Muscle layer of duodenum (tissue), 2 donors: ENCODE measurements around the gene PEX1.
"Not testable (repeated sequence)": the region's sequence is repeated elsewhere in the genome, so short reads cannot be mapped to it uniquely, and the experiment has no call there.

ENCODE experiments used
- H3K27ac ChIP-seq: one replicate; pipeline ENCODE4 v1.7.0; 2013; ENCODE audit warnings: mild to moderate bottlenecking, low read length
- H3K27me3 ChIP-seq: one replicate; pipeline ENCODE4 v1.7.0; 2013; ENCODE audit warnings: low read depth, mild to moderate bottlenecking, control low read depth, low read length
- H3K36me3 ChIP-seq, 2 donors: one replicate each; pipeline ENCODE4 v1.7.0; 2013; ENCODE audit warnings: low read length in 2 of 2, control low read depth in 1 of 2, mild to moderate bottlenecking in 1 of 2; ENCODE audit not compliant: insufficient read depth in 2 of 2, control insufficient read depth in 1 of 2
- H3K4me1 ChIP-seq, 2 donors: one replicate each; pipeline ENCODE4 v1.7.0; 2013; ENCODE audit warnings: low read length in 2 of 2, mild to moderate bottlenecking in 2 of 2, control low read depth in 1 of 2, moderate library complexity in 1 of 2; ENCODE audit not compliant: insufficient read depth in 2 of 2, control insufficient read depth in 1 of 2
- H3K4me3 ChIP-seq, 2 donors: one replicate each; pipeline ENCODE4 v1.7.0; 2013; ENCODE audit warnings: low read length in 2 of 2, low read depth in 1 of 2, mild to moderate bottlenecking in 1 of 2
- H3K9me3 ChIP-seq, 2 donors: one replicate each; pipeline ENCODE4 v1.7.0; 2013; ENCODE audit warnings: low read length in 2 of 2, control low read depth in 1 of 2, mild to moderate bottlenecking in 1 of 2; ENCODE audit not compliant: control insufficient read depth in 1 of 2
- donor health status: healthy.

The PEX1 gene

GRCh38 chr7:92460109-92460508, 68.2 kb downstream of the PEX1 start:
- Histone ChIP-seq H3K9me3 (no peaks in the 10 kb centered on the region), H3K4me3 (no peak overlapping the region), H3K4me1 (no peaks in the 10 kb centered on the region), H3K36me3 (peaks cover 12 to 25% of the 10 kb centered on the region in 2 donors), H3K27me3 (no peaks in the 10 kb centered on the region), H3K27ac (no peak overlapping the region)

DNA sequence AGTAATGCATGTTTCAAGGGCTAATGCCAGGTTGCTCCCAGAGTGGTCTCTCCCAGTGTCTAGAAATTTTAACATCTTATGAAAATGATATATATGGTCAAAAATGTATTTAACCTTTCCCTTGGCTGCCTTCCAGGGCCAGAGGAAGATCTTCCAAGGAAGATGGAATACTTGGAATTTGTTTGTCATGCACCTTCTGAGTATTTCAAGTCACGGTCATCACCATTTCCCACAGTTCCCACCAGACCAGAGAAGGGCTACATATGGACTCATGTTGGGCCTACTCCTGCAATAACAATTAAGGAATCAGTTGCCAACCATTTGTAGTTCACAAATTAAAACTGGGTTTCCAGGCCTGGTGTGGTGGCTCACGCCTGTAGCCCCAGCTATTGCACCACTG, 72.1 kb downstream of the PEX1 start:
- Histone ChIP-seq H3K36me3 (peaks cover 43 to 58% of the 10 kb centered on the region in 2 donors), H3K4me1 (no peaks in the 10 kb centered on the region), H3K27ac (no peak overlapping the region), H3K9me3 (no peaks in the 10 kb centered on the region), H3K27me3 (no peaks in the 10 kb centered on the region), H3K4me3 (no peak overlapping the region)

DNA sequence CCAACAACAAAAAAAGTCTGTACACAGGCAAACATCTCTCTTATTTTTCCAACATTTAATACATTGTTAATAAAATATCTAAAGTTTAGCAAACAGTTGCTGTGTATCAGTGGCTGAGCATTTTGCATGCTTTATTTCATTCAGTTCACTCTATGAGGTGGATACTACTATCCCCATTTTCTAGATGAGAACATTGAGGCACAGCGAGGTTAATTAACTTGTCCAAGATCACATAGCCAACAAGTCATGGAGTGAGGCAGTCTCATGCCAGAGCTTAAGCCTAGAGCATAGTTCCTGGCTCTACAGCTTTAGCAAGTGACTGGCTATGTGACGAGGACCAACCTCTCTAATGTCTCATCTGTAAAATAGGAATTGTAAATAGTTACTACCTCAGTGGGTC, 76.7 kb downstream of the PEX1 start:
- H3K27ac ChIP-seq = no peak overlapping the region
- H3K4me1 ChIP-seq = peaks cover 5% of the 10 kb centered on the region in 2 donors
- no peaks in the 10 kb centered on the region for H3K9me3 ChIP-seq
- no peak overlapping the region for H3K4me3 ChIP-seq
- peaks cover 55 to 67% of the 10 kb centered on the region in 2 donors for H3K36me3 ChIP-seq
- H3K27me3 ChIP-seq = no peaks in the 10 kb centered on the region

- no peaks in the 10 kb centered on the region for H3K27me3 ChIP-seq
- no peaks in the 10 kb centered on the region for H3K9me3 ChIP-seq
- H3K27ac ChIP-seq = peak overlapping the region; percentile 96
- peaks cover 5% of the 10 kb centered on the region in 2 donors for H3K4me1 ChIP-seq
- peak overlapping the region; percentile 89 to 91 for H3K4me3 ChIP-seq
- peaks cover 32 to 35% of the 10 kb centered on the region in 2 donors for H3K36me3 ChIP-seq
Measured at GRCh38 chr7:92448205-92448747, 80.0 kb downstream of the PEX1 start.

- H3K4me1 ChIP-seq = peaks cover 5% of the 10 kb centered on the region in 2 donors
- H3K9me3 ChIP-seq = no peaks in the 10 kb centered on the region
- H3K27ac ChIP-seq = peak within 1 kb of the TSS; percentile 96
- H3K27me3 ChIP-seq = no peaks in the 10 kb centered on the region
- H3K4me3 ChIP-seq = peak within 1 kb of the TSS; percentile 89 to 91
- peaks cover 25 to 28% of the 10 kb centered on the region in 2 donors for H3K36me3 ChIP-seq
Measured at GRCh38 chr7:92447345-92448204, 80.7 kb downstream of the PEX1 start, which contains the start of gene GATAD1. TSS of gene GATAD1 (plus strand) at chr7:92447482. CDS start at chr7:92447730, 248 bp downstream.

DNA sequence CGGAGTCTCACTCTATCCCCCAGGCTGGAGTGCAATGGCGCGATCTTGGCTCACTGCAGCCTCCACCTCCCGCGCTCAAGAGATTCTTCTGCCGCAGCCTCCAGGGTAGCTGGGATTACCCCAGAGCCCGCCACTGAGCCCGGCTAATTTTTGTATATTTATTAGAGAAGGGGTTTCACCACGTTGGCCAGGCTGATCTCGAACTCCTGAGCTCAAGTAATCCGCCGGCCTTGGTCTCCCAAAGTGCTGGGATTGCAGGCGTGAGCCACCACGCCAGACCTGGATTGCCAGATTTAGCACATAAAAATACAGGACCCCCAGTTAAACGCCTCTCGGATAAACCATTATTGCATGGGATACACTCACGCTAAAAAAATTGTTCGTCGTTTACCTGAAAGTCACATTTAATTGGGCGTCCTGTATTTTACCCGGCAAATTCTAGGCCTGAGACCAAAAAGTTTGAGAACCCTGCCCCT, 81.4 kb downstream of the PEX1 start:
- Histone ChIP-seq H3K27me3 (no peaks in the 10 kb centered on the region), H3K36me3 (peaks cover 18 to 21% of the 10 kb centered on the region in 2 donors), H3K4me1 (peaks cover 5% of the 10 kb centered on the region in 2 donors), H3K4me3 (peak overlapping the region in 1 of 2 donors; percentile 89), H3K9me3 (no peaks in the 10 kb centered on the region), H3K27ac (peak overlapping the region; percentile 96)

GRCh38 chr7:92442720-92443119, 85.6 kb downstream of the PEX1 start:
- H3K9me3 ChIP-seq = not testable (repeated sequence)

DNA sequence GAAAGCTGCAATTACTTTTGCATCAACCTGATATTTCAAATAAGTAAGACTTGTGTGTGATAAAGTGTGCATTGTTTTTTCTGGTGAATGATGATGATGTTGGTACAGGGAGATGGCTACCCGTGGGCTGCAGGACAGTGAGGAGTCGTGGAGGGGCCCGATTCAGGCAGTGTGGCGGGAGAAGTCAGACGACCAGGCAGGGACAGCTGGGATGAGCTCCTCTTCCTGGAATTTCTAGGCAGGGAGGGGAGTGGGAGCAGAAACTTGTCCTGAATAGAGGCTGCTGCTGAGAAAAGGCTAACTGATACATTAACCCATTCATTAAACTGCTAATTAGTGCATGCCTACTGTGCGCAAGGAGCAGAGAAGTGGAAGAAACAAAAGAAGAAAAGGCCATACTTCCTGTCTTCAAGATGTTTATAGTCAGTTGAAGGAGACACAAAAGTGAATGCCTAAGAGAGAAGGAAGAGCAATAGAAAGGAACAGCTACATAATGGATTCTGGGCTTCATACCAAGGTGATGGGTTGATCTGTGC, 90.3 kb downstream of the PEX1 start:
- no peak overlapping the region for H3K27ac ChIP-seq
- H3K4me1 ChIP-seq = no peaks in the 10 kb centered on the region
- no peaks in the 10 kb centered on the region for H3K9me3 ChIP-seq
- H3K36me3 ChIP-seq = no peaks in the 10 kb centered on the region
- no peak overlapping the region for H3K4me3 ChIP-seq
- H3K27me3 ChIP-seq = no peaks in the 10 kb centered on the region

More at GRCh38 chr7:92442720-92443119, 85.6 kb downstream of the PEX1 start:
- H3K4me1 ChIP-seq, H3K27me3 ChIP-seq, H3K36me3 ChIP-seq, H3K4me3 ChIP-seq, H3K27ac ChIP-seq: not testable (repeated sequence)
